ENCODE results near the gene GMCL2. TPM values are rescaled to one million over a fixed set of nuclear protein-coding genes. Genes with fewer than 3 reads are reported as not detected.

Gene GMCL2
- total RNA-seq, 1 experiment from 2014 or later, result not detected

- H3K27me3 ChIP-seq (ENCODE audit: low read length), result no peaks in the 10 kb centered on the region
- ChIA-PET POLR2A (ENCODE audit: unreplicated experiment) (no interaction called here), CTCF (no interaction called here)
- H3K4me2 ChIP-seq (ENCODE audit: low read length), result no peak overlapping the region
- no peak for TF ChIP-seq EZH2phosphoT487 (IDR thresholded peaks at IDR 0.05; ENCODE audit: borderline replicate concordance, low read length)
- no peak for TF ChIP-seq CTCF (conservative IDR thresholded peaks at IDR 0.05; ENCODE audit: low read depth, low read length)
- TF ChIP-seq EZH2 (IDR thresholded peaks at IDR 0.05; ENCODE audit: low read length, unreplicated experiment), result no peak
- intact Hi-C loops (cut with micrococcal nuclease), result no loop called here
- H2AFZ ChIP-seq (ENCODE audit: low read length), result no peak overlapping the region
- ATAC-seq (no peak), DNase-seq (no peak)
- peaks cover 7% of the 10 kb centered on the region for H3F3A ChIP-seq (ENCODE audit: low read length, unreplicated experiment)
- H3K27ac ChIP-seq (ENCODE audit: low read length), result no peak overlapping the region
- no peak overlapping the region for H3K9ac ChIP-seq (ENCODE audit: low read length)
- H3K4me1 ChIP-seq (ENCODE audit: insufficient read depth, low read length), result peaks cover 19% of the 10 kb centered on the region
- peaks cover 36% of the 10 kb centered on the region for H3K79me2 ChIP-seq (ENCODE audit: low read length)
- peaks cover 68% of the 10 kb centered on the region for H4K20me1 ChIP-seq (ENCODE audit: low read length)
- peaks cover 92% of the 10 kb centered on the region for H3K36me3 ChIP-seq (ENCODE audit: low read depth, low read length)
- no peaks in the 10 kb centered on the region for H3K9me3 ChIP-seq (ENCODE audit: low read length)
- no peaks in the 10 kb centered on the region for H3K9me2 ChIP-seq (replicated peaks; ENCODE audit: low read length)
- H3K4me3 ChIP-seq (ENCODE audit: low read length), result no peak overlapping the region
- no TSS peak for BruUV-seq (replicated peaks)
Observed at GRCh38 chr5:178211095-178212048, 24.2 kb upstream of the GMCL2 start.

- CTCF ChIA-PET, result no interaction called here
- intact Hi-C loops (cut with micrococcal nuclease), result no loop called here
- Histone ChIP-seq H3K27me3 (ENCODE audit: low read length) (no peaks in the 10 kb centered on the region), H3F3A (ENCODE audit: low read length, unreplicated experiment) (peaks cover 7% of the 10 kb centered on the region), H3K79me2 (ENCODE audit: low read length) (peaks cover 43% of the 10 kb centered on the region), H3K4me1 (ENCODE audit: insufficient read depth, low read length) (peaks cover 22% of the 10 kb centered on the region), H3K4me2 (ENCODE audit: low read length) (no peak overlapping the region), H3K27ac (ENCODE audit: low read length) (no peak overlapping the region), H4K20me1 (ENCODE audit: low read length) (peaks cover 75% of the 10 kb centered on the region), H3K9me2 (replicated peaks; ENCODE audit: low read length) (no peaks in the 10 kb centered on the region), H3K36me3 (ENCODE audit: low read depth, low read length) (peaks cover 92% of the 10 kb centered on the region), H3K4me3 (ENCODE audit: low read length) (no peak overlapping the region), H2AFZ (ENCODE audit: low read length) (no peak overlapping the region), H3K9me3 (ENCODE audit: low read length) (no peaks in the 10 kb centered on the region), H3K9ac (ENCODE audit: low read length) (no peak overlapping the region)
- TF ChIP-seq CTCF (conservative IDR thresholded peaks at IDR 0.05; ENCODE audit: low read depth, low read length), result no peak
- no peak for TF ChIP-seq EZH2 (IDR thresholded peaks at IDR 0.05; ENCODE audit: low read length, unreplicated experiment)
- ATAC-seq (no peak), DNase-seq (no peak)
- TSS peak; percentile 10 for BruUV-seq (replicated peaks)
- POLR2A ChIA-PET (ENCODE audit: unreplicated experiment), result no interaction called here
Observed at GRCh38 chr5:178210686-178211085, 23.5 kb upstream of the GMCL2 start.

GRCh38 chr5:178210073-178210535 is 22.9 kb upstream of the GMCL2 start:
- H3K4me2 ChIP-seq (ENCODE audit: low read length), result no peak overlapping the region
- no peak overlapping the region for H3K9ac ChIP-seq (ENCODE audit: low read length)
- no peak overlapping the region for H3K27ac ChIP-seq (ENCODE audit: low read length)
- H3K4me3 ChIP-seq (ENCODE audit: low read length), result no peak overlapping the region
- no peak overlapping the region for H2AFZ ChIP-seq (ENCODE audit: low read length)
- no peak for ATAC-seq
- no peaks in the 10 kb centered on the region for H3K9me2 ChIP-seq (replicated peaks; ENCODE audit: low read length)
- TF ChIP-seq EZH2phosphoT487 (IDR thresholded peaks at IDR 0.05; ENCODE audit: borderline replicate concordance, low read length) (no peak), CTCF (conservative IDR thresholded peaks at IDR 0.05; ENCODE audit: low read depth, low read length) (no peak), EZH2 (IDR thresholded peaks at IDR 0.05; ENCODE audit: low read length, unreplicated experiment) (no peak)
- POLR2A ChIA-PET (ENCODE audit: unreplicated experiment), result no interaction called here
- peaks cover 7% of the 10 kb centered on the region for H3F3A ChIP-seq (ENCODE audit: low read length, unreplicated experiment)
- H3K9me3 ChIP-seq (ENCODE audit: low read length), result no peaks in the 10 kb centered on the region
- H3K36me3 ChIP-seq (ENCODE audit: low read depth, low read length), result peaks cover 92% of the 10 kb centered on the region
- no peak for DNase-seq
- no TSS peak for BruUV-seq (replicated peaks)
- H3K4me1 ChIP-seq (ENCODE audit: insufficient read depth, low read length), result peaks cover 22% of the 10 kb centered on the region
- intact Hi-C loops (cut with micrococcal nuclease), result no loop called here
- H4K20me1 ChIP-seq (ENCODE audit: low read length), result peaks cover 79% of the 10 kb centered on the region
- H3K27me3 ChIP-seq (ENCODE audit: low read length), result no peaks in the 10 kb centered on the region
- H3K79me2 ChIP-seq (ENCODE audit: low read length), result peaks cover 49% of the 10 kb centered on the region
- CTCF ChIA-PET, result no interaction called here
